HepG2 (cell line): Measurements from ENCODE around the gene ZSCAN21. TPM values are rescaled to one million over a fixed set of nuclear protein-coding genes. Genes with fewer than 3 reads are reported as not detected.

Experiments
- ARNTL ChIP-seq: sonication (generic); formaldehyde crosslinking; IDR thresholded peaks from 2 replicates; pipeline ENCODE4 v1.4.0; 2020; ENCODE audit warnings: mild to moderate bottlenecking, missing genetic modification reagents
- FOXK2 ChIP-seq: fragments of 450-650 bp; IDR thresholded peaks from 2 replicates; pipeline ENCODE4 v1.6.1; 2016
- GTF3A ChIP-seq: sonication (generic); formaldehyde crosslinking; conservative IDR thresholded peaks from 2 replicates; pipeline ENCODE4 v1.4.0; 2020; ENCODE audit warnings: mild to moderate bottlenecking, missing genetic modification reagents
- HIVEP1 ChIP-seq: sonication (generic); formaldehyde crosslinking; IDR thresholded peaks from 2 replicates; pipeline ENCODE4 v1.4.0; 2020; ENCODE audit warnings: mild to moderate bottlenecking, missing genetic modification reagents
- IRX3 ChIP-seq: sonication (generic); formaldehyde crosslinking; IDR thresholded peaks from 2 replicates; pipeline ENCODE4 v1.8.1; 2023; ENCODE audit warnings: mild to moderate bottlenecking, low read depth, missing genetic modification reagents, borderline replicate concordance
- KDM3A ChIP-seq: IDR thresholded peaks from 2 replicates; pipeline ENCODE4 v1.6.1; 2018; ENCODE audit warnings: low read depth, missing compliant biosample characterization
- MAZ ChIP-seq, 2 experiments: sonication (generic) in 1 of 2; formaldehyde crosslinking in 1 of 2; IDR thresholded peaks; 2 replicates each; pipeline versions ENCODE4 v1.5.0 to v1.6.1; 2012 to 2020; ENCODE audit warnings: low read depth in 2 of 2, mild to moderate bottlenecking in 2 of 2, borderline replicate concordance in 1 of 2, improper control_type of control experiment in 1 of 2, low read length in 1 of 2, missing genetic modification reagents in 1 of 2, moderate library complexity in 1 of 2
- NR3C1 ChIP-seq: sonication (generic); formaldehyde crosslinking; IDR thresholded peaks from 2 replicates; pipeline ENCODE4 v1.4.0; 2020; ENCODE audit warnings: missing genetic modification reagents
- SAFB2 ChIP-seq: sonication (generic); formaldehyde crosslinking; IDR thresholded peaks from 2 replicates; pipeline ENCODE4 v1.5.1; 2020; ENCODE audit warnings: missing genetic modification reagents, low read depth, mild to moderate bottlenecking, borderline replicate concordance
- SOX5 ChIP-seq: IDR thresholded peaks from 2 replicates; pipeline ENCODE4 v1.6.1; 2016; ENCODE audit warnings: borderline replicate concordance
- ZNF235 ChIP-seq: sonication (generic); formaldehyde crosslinking; IDR thresholded peaks from 2 replicates; pipeline ENCODE4 v1.8.1; 2023; ENCODE audit warnings: mild to moderate bottlenecking, missing genetic modification reagents, borderline replicate concordance
- ZNF775 ChIP-seq: sonication (generic); formaldehyde crosslinking; IDR thresholded peaks from 2 replicates; pipeline ENCODE4 v1.4.0; 2020; ENCODE audit warnings: missing genetic modification reagents, mild to moderate bottlenecking, moderate library complexity, borderline replicate concordance
- ZNF891 ChIP-seq: sonication (generic); formaldehyde crosslinking; IDR thresholded peaks from 2 replicates; pipeline ENCODE4 v1.5.0; 2020; ENCODE audit warnings: mild to moderate bottlenecking, missing genetic modification reagents
- polyA plus RNA-seq, 8 experiments: library from polyadenylated mRNA; depleted of rRNA in 3 of 8; stranded (reverse) in 7 of 8; unstranded in 1 of 8; fragments of >200 nt; fragmentation: Illumina TruSeq in 4 of 8; extraction: Trizol in 4 of 8; gene quantifications; 2 replicates each; pipeline versions ENCODE4 v1.2.1 to v1.2.3, GENCODE V29; 2011 to 2016; ENCODE audit warnings: low read depth in 4 of 8, missing spikeins in 1 of 8, mixed read lengths in 1 of 8; ENCODE audit not compliant: insufficient read depth in 1 of 8
- total RNA-seq, 5 experiments: library from RNA; depleted of rRNA; stranded (reverse); fragments of >200 nt; fragmentation: Illumina TruSeq; extraction: Trizol; gene quantifications; 2 replicates each; pipeline ENCODE4 v1.2.3, GENCODE V29; 2016; ENCODE audit warnings: low read depth in 1 of 5
- TF ChIP-seq, protein P1 (sequence below): sonication (generic); formaldehyde crosslinking; IDR thresholded peaks from 2 replicates; pipeline ENCODE4 v1.4.0; 2020; ENCODE audit warnings: missing genetic modification reagents; ENCODE audit errors: not compliant biosample characterization
- TF ChIP-seq, protein P2 (sequence below): sonication (generic); formaldehyde crosslinking; IDR thresholded peaks from 2 replicates; pipeline ENCODE4 v1.4.0; 2020; ENCODE audit warnings: missing genetic modification reagents
- TF ChIP-seq, protein P3 (sequence below), 2 experiments: sonication (generic) in 1 of 2; formaldehyde crosslinking in 1 of 2; IDR thresholded peaks; 2 replicates each; pipeline versions ENCODE4 v1.4.0 to v1.6.1; 2018 to 2020; ENCODE audit warnings: missing genetic modification reagents in 2 of 2, borderline replicate concordance in 1 of 2, low read depth in 1 of 2, mild to moderate bottlenecking in 1 of 2, missing biosample characterization in 1 of 2
- TF ChIP-seq, protein P4 (sequence below): sonication (generic); formaldehyde crosslinking; IDR thresholded peaks from 2 replicates; pipeline ENCODE4 v1.8.0; 2022; ENCODE audit warnings: mild to moderate bottlenecking, missing genetic modification reagents, borderline replicate concordance
- TF ChIP-seq, protein P5 (sequence below): sonication (generic); formaldehyde crosslinking; conservative IDR thresholded peaks from 2 replicates; pipeline ENCODE4 v1.4.0; 2020; ENCODE audit warnings: missing genetic modification reagents

Gene ZSCAN21
- total and polyA plus RNA-seq, 2 of the 13 experiments (the other 11 are each of a cell fraction or from before 2014, with no cell fraction given), result 7.0 to 10.0 TPM

DNA sequence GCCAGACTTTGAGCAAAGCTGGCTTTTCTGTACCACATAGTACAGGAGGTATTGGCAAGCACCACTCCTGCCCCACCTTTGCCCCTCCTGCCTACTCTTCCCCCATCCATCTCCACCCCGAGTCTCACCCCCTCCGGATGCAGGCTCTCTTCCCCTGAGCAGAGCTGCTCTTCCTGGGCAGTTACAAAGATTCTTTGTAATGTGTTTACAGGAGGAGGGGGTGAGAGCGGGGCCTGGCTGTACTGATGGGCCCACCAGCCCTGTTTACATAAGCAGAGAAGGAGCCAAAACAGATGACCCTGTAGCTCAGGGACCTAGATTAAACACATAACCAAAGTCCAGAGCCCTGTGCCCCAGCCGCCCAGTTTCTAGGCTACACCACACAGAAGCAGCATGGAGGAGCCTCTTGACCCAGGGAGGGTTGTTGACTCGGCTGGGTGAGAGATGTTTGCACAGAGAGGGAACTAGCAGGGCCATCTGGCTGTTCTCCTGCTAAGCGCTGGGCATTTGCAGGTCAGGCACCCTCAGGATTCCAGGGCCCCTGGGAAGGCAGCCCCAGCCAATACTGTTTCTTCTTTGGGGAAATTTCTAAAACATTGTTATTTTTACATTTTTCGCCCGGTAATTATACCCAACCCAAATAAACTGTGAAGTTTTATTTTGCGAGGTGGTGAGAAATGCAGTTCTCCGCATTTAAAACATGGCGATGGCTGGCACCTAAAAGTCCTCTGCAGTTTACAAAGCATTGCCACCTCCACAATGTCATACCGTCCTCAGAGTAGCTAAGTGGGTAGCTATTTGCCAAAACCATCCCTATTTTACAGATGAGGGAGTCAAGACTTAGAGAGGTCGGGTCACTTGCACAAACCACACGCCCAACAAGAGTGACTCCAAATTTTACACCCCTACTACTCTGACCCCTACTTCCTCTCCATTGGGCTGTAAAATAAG lies 45.6 kb upstream of the ZSCAN21 start (continued):
- TF ChIP-seq SOX5 (peak; percentile 82), GTF3A (0 out of 2 replicates have a peak, but pooled peaks have one; percentile 96), SAFB2 (CRISPR knock-in tag) (no peak; the same call in 1 of the 2 replicates), FOXK2 (peak; percentile 97), MAZ (IDR thresholded peaks at IDR 0.05; ENCODE audit: borderline replicate concordance, low read depth, low read length) (peak; percentile 99), MAZ (CRISPR knock-in tag; IDR thresholded peaks at IDR 0.05; ENCODE audit: low read depth) (peak; percentile 97), IRX3 (0 out of 2 replicates have a peak, but pooled peaks have one; percentile 13), ZNF235 (no peak), ZNF775 (CRISPR knock-in tag) (no peak), ZNF891 (CRISPR knock-in tag) (no peak; the same call in 1 of the 2 replicates), NR3C1 (CRISPR knock-in tag) (no peak), KDM3A (peak; percentile 84; the same call in 1 of the 2 replicates), ARNTL (CRISPR knock-in tag) (peak; percentile 84), HIVEP1 (CRISPR knock-in tag) (peak; percentile 83)
- TF ChIP-seq, protein P1, sequence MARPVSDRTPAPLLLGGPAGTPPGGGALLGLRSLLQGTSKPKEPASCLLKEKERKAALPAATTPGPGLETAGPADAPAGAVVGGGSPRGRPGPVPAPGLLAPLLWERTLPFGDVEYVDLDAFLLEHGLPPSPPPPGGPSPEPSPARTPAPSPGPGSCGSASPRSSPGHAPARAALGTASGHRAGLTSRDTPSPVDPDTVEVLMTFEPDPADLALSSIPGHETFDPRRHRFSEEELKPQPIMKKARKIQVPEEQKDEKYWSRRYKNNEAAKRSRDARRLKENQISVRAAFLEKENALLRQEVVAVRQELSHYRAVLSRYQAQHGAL (CRISPR knock-in tag), result no peak
- TF ChIP-seq, protein P2, sequence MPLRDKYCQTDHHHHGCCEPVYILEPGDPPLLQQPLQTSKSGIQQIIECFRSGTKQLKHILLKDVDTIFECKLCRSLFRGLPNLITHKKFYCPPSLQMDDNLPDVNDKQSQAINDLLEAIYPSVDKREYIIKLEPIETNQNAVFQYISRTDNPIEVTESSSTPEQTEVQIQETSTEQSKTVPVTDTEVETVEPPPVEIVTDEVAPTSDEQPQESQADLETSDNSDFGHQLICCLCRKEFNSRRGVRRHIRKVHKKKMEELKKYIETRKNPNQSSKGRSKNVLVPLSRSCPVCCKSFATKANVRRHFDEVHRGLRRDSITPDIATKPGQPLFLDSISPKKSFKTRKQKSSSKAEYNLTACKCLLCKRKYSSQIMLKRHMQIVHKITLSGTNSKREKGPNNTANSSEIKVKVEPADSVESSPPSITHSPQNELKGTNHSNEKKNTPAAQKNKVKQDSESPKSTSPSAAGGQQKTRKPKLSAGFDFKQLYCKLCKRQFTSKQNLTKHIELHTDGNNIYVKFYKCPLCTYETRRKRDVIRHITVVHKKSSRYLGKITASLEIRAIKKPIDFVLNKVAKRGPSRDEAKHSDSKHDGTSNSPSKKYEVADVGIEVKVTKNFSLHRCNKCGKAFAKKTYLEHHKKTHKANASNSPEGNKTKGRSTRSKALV, result peak; percentile 66; the same call in 1 of the 2 replicates
- TF ChIP-seq, protein P3, sequence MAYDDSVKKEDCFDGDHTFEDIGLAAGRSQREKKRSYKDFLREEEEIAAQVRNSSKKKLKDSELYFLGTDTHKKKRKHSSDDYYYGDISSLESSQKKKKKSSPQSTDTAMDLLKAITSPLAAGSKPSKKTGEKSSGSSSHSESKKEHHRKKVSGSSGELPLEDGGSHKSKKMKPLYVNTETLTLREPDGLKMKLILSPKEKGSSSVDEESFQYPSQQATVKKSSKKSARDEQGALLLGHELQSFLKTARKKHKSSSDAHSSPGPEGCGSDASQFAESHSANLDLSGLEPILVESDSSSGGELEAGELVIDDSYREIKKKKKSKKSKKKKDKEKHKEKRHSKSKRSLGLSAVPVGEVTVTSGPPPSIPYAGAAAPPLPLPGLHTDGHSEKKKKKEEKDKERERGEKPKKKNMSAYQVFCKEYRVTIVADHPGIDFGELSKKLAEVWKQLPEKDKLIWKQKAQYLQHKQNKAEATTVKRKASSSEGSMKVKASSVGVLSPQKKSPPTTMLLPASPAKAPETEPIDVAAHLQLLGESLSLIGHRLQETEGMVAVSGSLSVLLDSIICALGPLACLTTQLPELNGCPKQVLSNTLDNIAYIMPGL (CRISPR knock-in tag; IDR thresholded peaks at IDR 0.05; ENCODE audit: borderline replicate concordance in 1 of 2, low read depth in 1 of 2), result peak in 1 of 2 experiments; percentile 44; a peak in 2 of 4 replicates
- TF ChIP-seq, protein P4, sequence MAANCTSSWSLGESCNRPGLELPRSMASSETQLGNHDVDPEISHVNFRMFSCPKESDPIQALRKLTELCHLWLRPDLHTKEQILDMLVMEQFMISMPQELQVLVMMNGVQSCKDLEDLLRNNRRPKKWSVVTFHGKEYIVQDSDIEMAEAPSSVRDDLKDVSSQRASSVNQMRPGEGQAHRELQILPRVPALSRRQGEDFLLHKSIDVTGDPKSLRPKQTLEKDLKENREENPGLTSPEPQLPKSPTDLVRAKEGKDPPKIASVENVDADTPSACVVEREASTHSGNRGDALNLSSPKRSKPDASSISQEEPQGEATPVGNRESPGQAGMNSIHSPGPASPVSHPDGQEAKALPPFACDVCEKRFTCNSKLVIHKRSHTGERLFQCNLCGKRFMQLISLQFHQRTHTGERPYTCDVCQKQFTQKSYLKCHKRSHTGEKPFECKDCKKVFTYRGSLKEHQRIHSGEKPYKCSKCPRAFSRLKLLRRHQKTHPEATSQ, result no peak; the same call in 1 of the 2 replicates
- TF ChIP-seq, protein P5, sequence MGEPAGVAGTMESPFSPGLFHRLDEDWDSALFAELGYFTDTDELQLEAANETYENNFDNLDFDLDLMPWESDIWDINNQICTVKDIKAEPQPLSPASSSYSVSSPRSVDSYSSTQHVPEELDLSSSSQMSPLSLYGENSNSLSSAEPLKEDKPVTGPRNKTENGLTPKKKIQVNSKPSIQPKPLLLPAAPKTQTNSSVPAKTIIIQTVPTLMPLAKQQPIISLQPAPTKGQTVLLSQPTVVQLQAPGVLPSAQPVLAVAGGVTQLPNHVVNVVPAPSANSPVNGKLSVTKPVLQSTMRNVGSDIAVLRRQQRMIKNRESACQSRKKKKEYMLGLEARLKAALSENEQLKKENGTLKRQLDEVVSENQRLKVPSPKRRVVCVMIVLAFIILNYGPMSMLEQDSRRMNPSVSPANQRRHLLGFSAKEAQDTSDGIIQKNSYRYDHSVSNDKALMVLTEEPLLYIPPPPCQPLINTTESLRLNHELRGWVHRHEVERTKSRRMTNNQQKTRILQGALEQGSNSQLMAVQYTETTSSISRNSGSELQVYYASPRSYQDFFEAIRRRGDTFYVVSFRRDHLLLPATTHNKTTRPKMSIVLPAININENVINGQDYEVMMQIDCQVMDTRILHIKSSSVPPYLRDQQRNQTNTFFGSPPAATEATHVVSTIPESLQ (CRISPR knock-in tag), result no peak
